ENCODE results near the gene DXO. TPM values are rescaled to one million over a fixed set of nuclear protein-coding genes. Genes with fewer than 3 reads are reported as not detected.

The DXO gene
- total and polyA plus RNA-seq, 2 donors (not counting 1 experiment from before 2014, with no cell fraction given) = 36.1 to 150 TPM

DNA sequence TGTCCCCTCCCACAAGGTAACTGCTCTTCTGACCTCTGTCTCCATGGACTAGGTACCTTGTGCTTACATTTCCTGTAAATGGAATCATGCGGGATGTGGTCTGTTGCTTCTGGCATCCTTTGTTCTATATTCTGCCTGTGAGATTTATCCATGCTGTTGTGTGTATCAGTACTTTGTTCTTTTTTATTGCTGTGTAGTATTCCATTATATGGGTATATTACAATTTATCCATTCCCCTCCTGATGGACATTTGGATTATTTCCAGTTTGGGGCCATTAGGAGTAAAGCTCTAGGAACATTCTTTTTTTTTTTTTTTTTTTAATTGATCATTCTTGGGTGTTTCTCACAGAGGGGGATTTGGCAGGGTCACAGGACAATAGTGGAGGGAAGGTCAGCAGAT, 41.0 kb downstream of the DXO start:
- 100% methylated on average over 1 of the region's 1 CpG for WGBS (ENCODE audit: insufficient coverage)
- no peak overlapping the region for H3K27ac Mint-ChIP-seq
- intact Hi-C loops (cut with micrococcal nuclease) = no loop called here

GRCh38 chr6:31928672-31928939, 43.3 kb downstream of the DXO start:
- Histone ChIP-seq H3K4me1 (ENCODE audit: control insufficient read depth in 2 of 2, insufficient read depth in 2 of 2, low read length in 2 of 2) (no peaks in the 10 kb centered on the region), H3K27ac (ENCODE audit: low read length in 2 of 2) (no peak overlapping the region), H4K20me1 (ENCODE audit: control insufficient read depth, insufficient read depth, low read length, poor library complexity, severe bottlenecking) (no peaks in the 10 kb centered on the region), H3K27me3 (replicated peaks in 1 of 4; ENCODE audit: control extremely low read depth in 1 of 4, control insufficient read depth in 3 of 4, insufficient read depth in 4 of 4, low read length in 3 of 4) (peaks cover 0 to 8% (median 0%) of the 10 kb centered on the region in 4 experiments), H2AFZ (ENCODE audit: insufficient read depth, low read depth, low read length, poor library complexity, severe bottlenecking) (no peak overlapping the region), H3K79me2 (ENCODE audit: control insufficient read depth, insufficient read depth, low read length) (no peaks in the 10 kb centered on the region), H3K4me3 (ENCODE audit: control extremely low read depth in 1 of 5, extremely low read depth in 1 of 5, insufficient read depth in 1 of 5, low read depth in 2 of 5, low read length in 4 of 5) (no peak overlapping the region), H3K9ac (ENCODE audit: low read length) (no peak overlapping the region), H3K36me3 (replicated peaks in 1 of 2; ENCODE audit: control extremely low read depth in 1 of 2, control insufficient read depth in 1 of 2, extremely low read depth in 1 of 2, insufficient read depth in 2 of 2, low read length in 1 of 2) (no peaks in the 10 kb centered on the region), H3K4me2 (replicated peaks; ENCODE audit: low read depth, low read length, poor library complexity, severe bottlenecking) (no peak overlapping the region), H3K9me3 (ENCODE audit: control extremely low read depth in 1 of 3, control insufficient read depth in 2 of 3, insufficient read depth in 1 of 3, low read length in 2 of 3) (peaks cover 0 to 3% (median 0%) of the 10 kb centered on the region in 3 donors)
- Mint-ChIP-seq H3K9me3 (ENCODE audit: insufficient read depth) (no peaks in the 10 kb centered on the region), H3K27ac (no peak overlapping the region), H3K27me3 (peaks cover 7% of the 10 kb centered on the region), H3K4me3 (no peak overlapping the region), H3K4me1 (no peaks in the 10 kb centered on the region)
- intact Hi-C loops (cut with micrococcal nuclease) = no loop called here
- ATAC-seq (ENCODE audit: low read depth) = no peak
- WGBS (ENCODE audit: insufficient coverage) = 96% methylated on average over 9 of the region's 9 CpGs
- TF ChIP-seq EZH2 (IDR thresholded peaks at IDR 0.05; ENCODE audit: borderline replicate concordance, insufficient read depth, low read depth, low read length, poor library complexity, severe bottlenecking) = no peak
- no peak for DNase-seq
- CTCF ChIA-PET = no interaction called here
- POLR2A ChIA-PET = no interaction called here

More for the DNA sequence above, 41.0 kb downstream of the DXO start:
- Mint-ChIP-seq H3K27me3 (peaks cover 7% of the 10 kb centered on the region), H3K4me3 (no peak overlapping the region), H3K4me1 (no peaks in the 10 kb centered on the region), H3K9me3 (ENCODE audit: insufficient read depth) (no peaks in the 10 kb centered on the region)
- ATAC-seq (ENCODE audit: low read depth) (no peak), DNase-seq (no peak)
- Histone ChIP-seq H4K20me1 (ENCODE audit: control insufficient read depth, insufficient read depth, low read length, poor library complexity, severe bottlenecking) (no peaks in the 10 kb centered on the region), H3K79me2 (ENCODE audit: control insufficient read depth, insufficient read depth, low read length) (no peaks in the 10 kb centered on the region), H3K36me3 (replicated peaks in 1 of 2; ENCODE audit: control extremely low read depth in 1 of 2, control insufficient read depth in 1 of 2, extremely low read depth in 1 of 2, insufficient read depth in 2 of 2, low read length in 1 of 2) (no peaks in the 10 kb centered on the region), H3K27ac (ENCODE audit: low read length in 2 of 2) (no peak overlapping the region), H3K27me3 (replicated peaks in 1 of 4; ENCODE audit: control extremely low read depth in 1 of 4, control insufficient read depth in 3 of 4, insufficient read depth in 4 of 4, low read length in 3 of 4) (peaks cover 0 to 8% (median 0%) of the 10 kb centered on the region in 4 experiments), H3K4me3 (ENCODE audit: control extremely low read depth in 1 of 5, extremely low read depth in 1 of 5, insufficient read depth in 1 of 5, low read depth in 2 of 5, low read length in 4 of 5) (no peak overlapping the region), H3K9me3 (ENCODE audit: control extremely low read depth in 1 of 3, control insufficient read depth in 2 of 3, insufficient read depth in 1 of 3, low read length in 2 of 3) (peaks cover 0 to 3% (median 0%) of the 10 kb centered on the region in 3 donors), H3K9ac (ENCODE audit: low read length) (no peak overlapping the region), H3K4me2 (replicated peaks; ENCODE audit: low read depth, low read length, poor library complexity, severe bottlenecking) (no peak overlapping the region), H3K4me1 (ENCODE audit: control insufficient read depth in 2 of 2, insufficient read depth in 2 of 2, low read length in 2 of 2) (no peaks in the 10 kb centered on the region), H2AFZ (ENCODE audit: insufficient read depth, low read depth, low read length, poor library complexity, severe bottlenecking) (no peak overlapping the region)
- TF ChIP-seq, protein P1, sequence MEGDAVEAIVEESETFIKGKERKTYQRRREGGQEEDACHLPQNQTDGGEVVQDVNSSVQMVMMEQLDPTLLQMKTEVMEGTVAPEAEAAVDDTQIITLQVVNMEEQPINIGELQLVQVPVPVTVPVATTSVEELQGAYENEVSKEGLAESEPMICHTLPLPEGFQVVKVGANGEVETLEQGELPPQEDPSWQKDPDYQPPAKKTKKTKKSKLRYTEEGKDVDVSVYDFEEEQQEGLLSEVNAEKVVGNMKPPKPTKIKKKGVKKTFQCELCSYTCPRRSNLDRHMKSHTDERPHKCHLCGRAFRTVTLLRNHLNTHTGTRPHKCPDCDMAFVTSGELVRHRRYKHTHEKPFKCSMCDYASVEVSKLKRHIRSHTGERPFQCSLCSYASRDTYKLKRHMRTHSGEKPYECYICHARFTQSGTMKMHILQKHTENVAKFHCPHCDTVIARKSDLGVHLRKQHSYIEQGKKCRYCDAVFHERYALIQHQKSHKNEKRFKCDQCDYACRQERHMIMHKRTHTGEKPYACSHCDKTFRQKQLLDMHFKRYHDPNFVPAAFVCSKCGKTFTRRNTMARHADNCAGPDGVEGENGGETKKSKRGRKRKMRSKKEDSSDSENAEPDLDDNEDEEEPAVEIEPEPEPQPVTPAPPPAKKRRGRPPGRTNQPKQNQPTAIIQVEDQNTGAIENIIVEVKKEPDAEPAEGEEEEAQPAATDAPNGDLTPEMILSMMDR (IDR thresholded peaks at IDR 0.05) = no peak
- TF ChIP-seq EZH2 (IDR thresholded peaks at IDR 0.05; ENCODE audit: borderline replicate concordance, insufficient read depth, low read depth, low read length, poor library complexity, severe bottlenecking) = no peak
- POLR2A ChIA-PET = no interaction called here
- CTCF ChIA-PET = no interaction called here

Data from B cell (primary cell).